Colonic mucosa (tissue), 4 donors: ENCODE results near the gene CCL26. TPM values are rescaled to one million over a fixed set of nuclear protein-coding genes. Genes with fewer than 3 reads are reported as not detected.

Source experiments
- DNase-seq: peaks from one replicate; pipeline ENCODE4 v3.0.0-alpha.2; 2020
- H3K27ac ChIP-seq: fragments of 200-600 bp; one replicate; pipeline ENCODE4 v1.8.0; 2021
- H3K27me3 ChIP-seq: fragments of 200-600 bp; one replicate; pipeline ENCODE4 v1.8.0; 2021
- H3K36me3 ChIP-seq: fragments of 200-600 bp; one replicate; pipeline ENCODE4 v1.8.0; 2021
- H3K4me1 ChIP-seq: fragments of 200-600 bp; one replicate; pipeline ENCODE4 v1.8.0; 2021; ENCODE audit warnings: mild to moderate bottlenecking
- H3K4me3 ChIP-seq: fragments of 200-600 bp; one replicate; pipeline ENCODE4 v1.8.0; 2021
- H3K9ac ChIP-seq, 2 donors: one replicate each; pipeline ENCODE4 v1.7.0; 2013; ENCODE audit warnings: control low read depth in 2 of 2, low read depth in 2 of 2, low read length in 2 of 2
- H3K9me3 ChIP-seq: fragments of 200-600 bp; one replicate; pipeline ENCODE4 v1.8.0; 2021
- CTCF ChIP-seq: fragments of 200-600 bp; IDR thresholded peaks from one replicate; pipeline ENCODE4 v1.8.0; 2022; ENCODE audit warnings: antibody characterized with exemption, mild to moderate bottlenecking
- intact Hi-C: fragments of 100-400 bp; cut with DNase I; formaldehyde crosslinking; loops from one replicate; pipeline ENCODE4 v1.14.1; 2022
- total RNA-seq, 2 donors: library from RNA; stranded (reverse); fragmentation: NEBNext Ultra II Directional in 1 of 2; extraction: Animal tissue kit (Norgen Biotek cat#: 25700) in 1 of 2; gene quantifications; one replicate each; pipeline ENCODE4 v1.2.1, GENCODE V29; 2021
- donor health status: healthy.
- donor health status: DM: no; HTN: no; CAD: no.
- donor health status: DM: no; HTN: no; CAD: no.

Gene CCL26
- total RNA-seq, 2 donors from 2014 or later = 0.82 to 0.91 TPM

DNA sequence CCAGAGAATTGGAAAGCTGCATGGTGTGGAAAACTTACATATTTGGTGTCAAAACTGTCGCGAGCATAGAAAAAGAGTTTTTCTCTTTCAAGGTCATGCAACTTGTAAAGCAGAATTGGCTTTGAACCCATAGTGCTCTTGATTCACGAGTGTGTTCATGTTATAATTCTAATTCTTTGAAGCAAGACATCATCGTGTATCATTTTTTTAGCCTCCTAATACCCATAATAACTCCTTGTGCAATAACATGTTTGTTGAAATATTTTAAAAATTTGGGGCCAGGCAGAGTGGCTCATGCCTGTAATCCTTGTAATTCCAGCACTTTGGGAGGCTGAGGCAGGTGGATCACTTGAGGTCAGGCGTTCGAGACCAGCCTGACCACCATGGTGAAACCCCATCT, 37.4 kb upstream of the CCL26 start:
- Histone ChIP-seq H3K4me3 (no peak overlapping the region), H3K27me3 (no peaks in the 10 kb centered on the region), H3K9me3 (no peaks in the 10 kb centered on the region), H3K36me3 (no peaks in the 10 kb centered on the region), H3K9ac (no peak overlapping the region), H3K4me1 (no peaks in the 10 kb centered on the region), H3K27ac (no peak overlapping the region)
- DNase-seq = no peak
- intact Hi-C loops = no loop called here
- no peak for TF ChIP-seq CTCF

GRCh38 chr7:75808106-75808505, 36.1 kb upstream of the CCL26 start:
- no peak for TF ChIP-seq CTCF
- intact Hi-C loops = no loop called here

GRCh38 chr7:75807452-75807851, 35.4 kb upstream of the CCL26 start:
- no peak for TF ChIP-seq CTCF
- Histone ChIP-seq H3K36me3 (no peaks in the 10 kb centered on the region), H3K9me3 (no peaks in the 10 kb centered on the region), H3K27ac (no peak overlapping the region), H3K4me1 (no peaks in the 10 kb centered on the region), H3K9ac (no peak overlapping the region), H3K27me3 (no peaks in the 10 kb centered on the region), H3K4me3 (no peak overlapping the region)
- DNase-seq = no peak
- intact Hi-C loops = no loop called here

More at GRCh38 chr7:75808106-75808505, 36.1 kb upstream of the CCL26 start:
- Histone ChIP-seq H3K27me3 (no peaks in the 10 kb centered on the region), H3K4me1 (no peaks in the 10 kb centered on the region), H3K9ac (no peak overlapping the region), H3K4me3 (no peak overlapping the region), H3K36me3 (no peaks in the 10 kb centered on the region), H3K27ac (no peak overlapping the region), H3K9me3 (no peaks in the 10 kb centered on the region)
- DNase-seq = no peak

DNA sequence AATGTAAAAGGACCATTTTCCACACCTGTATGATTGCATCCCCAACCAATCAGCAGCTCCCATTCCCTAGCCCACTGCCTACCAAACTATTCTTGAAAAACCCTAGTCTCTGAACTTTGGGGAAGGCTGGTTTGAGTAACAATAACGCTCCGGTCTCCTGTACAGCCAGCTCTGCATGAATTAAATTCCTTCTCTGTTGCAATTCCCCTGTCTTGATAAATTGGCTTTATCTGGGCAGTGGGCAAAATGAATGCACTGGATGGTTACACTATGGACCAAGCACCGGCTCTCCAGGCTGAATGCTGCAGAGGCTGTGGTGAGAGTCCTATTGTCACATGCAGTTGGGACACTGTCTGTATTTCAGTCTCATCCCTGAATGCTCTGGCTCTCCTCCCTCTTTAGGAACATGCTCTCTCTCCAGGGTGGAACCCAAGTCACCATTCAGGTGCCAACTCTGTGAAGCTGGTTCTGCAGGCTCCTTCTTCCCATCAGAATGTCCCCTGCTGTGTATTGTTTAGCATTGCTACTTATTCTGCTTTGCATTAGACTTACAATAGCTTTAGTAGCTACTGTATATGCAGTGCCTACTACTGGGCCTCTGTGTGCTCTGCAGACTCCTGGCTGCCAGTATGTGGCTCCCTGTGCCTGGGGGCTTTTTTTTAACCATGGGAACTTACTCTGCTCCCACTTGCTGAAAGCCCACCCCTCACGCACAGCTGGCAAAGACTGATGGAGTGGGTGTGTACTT, 34.7 kb upstream of the CCL26 start:
- intact Hi-C loops = no loop called here
- DNase-seq = no peak
- no peak for TF ChIP-seq CTCF

GRCh38 chr7:75804705-75805104, 32.7 kb upstream of the CCL26 start:
- Histone ChIP-seq H3K27me3 (no peaks in the 10 kb centered on the region), H3K36me3 (no peaks in the 10 kb centered on the region), H3K27ac (no peak overlapping the region), H3K9ac (no peak overlapping the region), H3K4me1 (no peaks in the 10 kb centered on the region), H3K4me3 (no peak overlapping the region), H3K9me3 (no peaks in the 10 kb centered on the region)
- TF ChIP-seq CTCF = no peak
- DNase-seq = no peak
- intact Hi-C loops = no loop called here

More for the DNA sequence above, 34.7 kb upstream of the CCL26 start:
- no peak overlapping the region for H3K9ac ChIP-seq
- no peaks in the 10 kb centered on the region for H3K36me3 ChIP-seq
- no peaks in the 10 kb centered on the region for H3K4me1 ChIP-seq
- no peaks in the 10 kb centered on the region for H3K9me3 ChIP-seq
- no peaks in the 10 kb centered on the region for H3K27me3 ChIP-seq
- H3K27ac ChIP-seq = no peak overlapping the region
- H3K4me3 ChIP-seq = no peak overlapping the region
